BLaER1 treated with 17β-estradiol and CSF1 and Interleukin-3, amounts not matched to agents 10 nM and 100 nM (cell line): ENCODE measurements around the gene ERC2.

Source experiments
- H3K27ac ChIP-seq, 11 experiments: shearing (Covaris generic); formaldehyde crosslinking; 2 replicates each; pipeline ENCODE4 v1.8.1; 2022
- H3K27me3 ChIP-seq, 11 experiments: shearing (Covaris generic); formaldehyde crosslinking; 2 replicates each; pipeline ENCODE4 v1.8.1; 2022
- H3K36me3 ChIP-seq, 11 experiments: shearing (Covaris generic); formaldehyde crosslinking; 2 replicates each; pipeline ENCODE4 v1.8.1; 2022
- H3K4me1 ChIP-seq, 10 experiments: shearing (Covaris generic); formaldehyde crosslinking; 2 replicates each; pipeline ENCODE4 v1.8.1; 2022
- H3K4me2 ChIP-seq, 11 experiments: shearing (Covaris generic); formaldehyde crosslinking; 2 replicates each; pipeline ENCODE4 v1.8.1; 2022
- H3K4me3 ChIP-seq, 10 experiments: shearing (Covaris generic); formaldehyde crosslinking; 2 replicates each; pipeline ENCODE4 v1.8.1; 2022
- H3K9ac ChIP-seq, 11 experiments: shearing (Covaris generic); formaldehyde crosslinking; 2 replicates each; pipeline ENCODE4 v1.8.1; 2022
- H3K9me3 ChIP-seq, 11 experiments: shearing (Covaris generic); formaldehyde crosslinking; replicated peaks in 1 of 11; 2 replicates each; pipeline ENCODE4 v1.8.1; 2022
- H4K20me1 ChIP-seq, 11 experiments: shearing (Covaris generic); formaldehyde crosslinking; 2 replicates each; pipeline ENCODE4 v1.8.1; 2022
- Cebpa-rat ChIP-seq, 11 experiments: shearing (Covaris generic); IDR thresholded peaks; 2 replicates each; pipeline ENCODE4 v1.8.1; 2022

The ERC2 gene

GRCh38 chr3:55620351-55621025, 847.8 kb downstream of the ERC2 start:
- Histone ChIP-seq H3K4me2 (peak overlapping the region in 4 of 11 experiments; percentile 16 to 57 (median 37); a peak in 7 of 22 replicates), H3K9me3 (no peaks in the 10 kb centered on the region), H3K36me3 (no peaks in the 10 kb centered on the region), H3K4me1 (peaks cover 0 to 58% (median 8%) of the 10 kb centered on the region in 10 experiments; a peak in 10 of 20 replicates), H3K27ac (peak overlapping the region in 2 of 11 experiments; percentile 26 to 29; a peak in 2 of 22 replicates), H3K27me3 (no peaks in the 10 kb centered on the region), H3K4me3 (no peak overlapping the region), H3K9ac (no peak overlapping the region), H4K20me1 (no peaks in the 10 kb centered on the region)
- TF ChIP-seq Cebpa-rat (IDR thresholded peaks at IDR 0.05): no peak

- Histone ChIP-seq H3K9ac (no peak overlapping the region), H3K27ac (no peak overlapping the region), H3K4me3 (no peak overlapping the region), H4K20me1 (no peaks in the 10 kb centered on the region), H3K4me2 (no peak overlapping the region), H3K27me3 (no peaks in the 10 kb centered on the region), H3K36me3 (no peaks in the 10 kb centered on the region), H3K9me3 (no peaks in the 10 kb centered on the region), H3K4me1 (peaks cover 0 to 50% (median 1%) of the 10 kb centered on the region in 10 experiments; a peak in 9 of 20 replicates)
- no peak for TF ChIP-seq Cebpa-rat (IDR thresholded peaks at IDR 0.05)
Measured at GRCh38 chr3:55619046-55619808, 849.0 kb downstream of the ERC2 start.

GRCh38 chr3:55617385-55617784, 850.9 kb downstream of the ERC2 start:
- Histone ChIP-seq H3K36me3 (no peaks in the 10 kb centered on the region), H3K27me3 (no peaks in the 10 kb centered on the region), H3K4me1 (peaks cover 0 to 39% (median 0%) of the 10 kb centered on the region in 10 experiments; a peak in 6 of 20 replicates), H4K20me1 (no peaks in the 10 kb centered on the region), H3K4me3 (no peak overlapping the region), H3K27ac (no peak overlapping the region), H3K9ac (no peak overlapping the region), H3K9me3 (no peaks in the 10 kb centered on the region), H3K4me2 (no peak overlapping the region)
- no peak for TF ChIP-seq Cebpa-rat (IDR thresholded peaks at IDR 0.05)

GRCh38 chr3:55616803-55617202, 851.5 kb downstream of the ERC2 start:
- peaks cover 0 to 39% (median 0%) of the 10 kb centered on the region in 10 experiments; a peak in 6 of 20 replicates for H3K4me1 ChIP-seq
- H3K36me3 ChIP-seq: no peaks in the 10 kb centered on the region
- no peak for TF ChIP-seq Cebpa-rat (IDR thresholded peaks at IDR 0.05)
- no peak overlapping the region for H3K9ac ChIP-seq
- H3K9me3 ChIP-seq: no peaks in the 10 kb centered on the region
- no peak overlapping the region; a peak in 1 of 22 replicates for H3K27ac ChIP-seq
- no peaks in the 10 kb centered on the region for H3K27me3 ChIP-seq
- no peaks in the 10 kb centered on the region for H4K20me1 ChIP-seq
- H3K4me3 ChIP-seq: no peak overlapping the region
- peak overlapping the region in 3 of 11 experiments; percentile 4 to 45 (median 10); a peak in 1 of 22 replicates for H3K4me2 ChIP-seq

- no peak overlapping the region for H3K4me3 ChIP-seq
- H3K36me3 ChIP-seq: no peaks in the 10 kb centered on the region
- peaks cover 0 to 34% (median 0%) of the 10 kb centered on the region in 10 experiments; a peak in 6 of 20 replicates for H3K4me1 ChIP-seq
- H4K20me1 ChIP-seq: no peaks in the 10 kb centered on the region
- no peak overlapping the region for H3K9ac ChIP-seq
- peak overlapping the region in 1 of 11 experiments; percentile 26; a peak in 1 of 22 replicates for H3K27ac ChIP-seq
- no peaks in the 10 kb centered on the region for H3K27me3 ChIP-seq
- H3K4me2 ChIP-seq: peak overlapping the region in 5 of 11 experiments; percentile 15 to 54 (median 36); a peak in 8 of 22 replicates
- no peaks in the 10 kb centered on the region for H3K9me3 ChIP-seq
- no peak for TF ChIP-seq Cebpa-rat (IDR thresholded peaks at IDR 0.05)
Measured at GRCh38 chr3:55615694-55616295, 852.5 kb downstream of the ERC2 start.

- Histone ChIP-seq H3K9me3 (no peaks in the 10 kb centered on the region), H3K27me3 (no peaks in the 10 kb centered on the region), H3K4me3 (no peak overlapping the region), H3K36me3 (no peaks in the 10 kb centered on the region), H3K27ac (peak overlapping the region in 1 of 11 experiments; percentile 21; a peak in 1 of 22 replicates), H3K4me2 (peak overlapping the region in 3 of 11 experiments; percentile 36 to 54 (median 45); a peak in 5 of 22 replicates), H3K9ac (no peak overlapping the region), H4K20me1 (no peaks in the 10 kb centered on the region), H3K4me1 (peaks cover 0 to 27% (median 0%) of the 10 kb centered on the region in 10 experiments; a peak in 6 of 20 replicates)
- no peak for TF ChIP-seq Cebpa-rat (IDR thresholded peaks at IDR 0.05)
Measured at GRCh38 chr3:55615039-55615693, 853.1 kb downstream of the ERC2 start.

- no peak overlapping the region for H3K9ac ChIP-seq
- no peak overlapping the region for H3K27ac ChIP-seq
- no peaks in the 10 kb centered on the region for H3K36me3 ChIP-seq
- H3K4me1 ChIP-seq: peaks cover 0 to 14% (median 0%) of the 10 kb centered on the region in 10 experiments; a peak in 6 of 20 replicates
- no peak overlapping the region for H3K4me2 ChIP-seq
- TF ChIP-seq Cebpa-rat (IDR thresholded peaks at IDR 0.05): no peak
- H4K20me1 ChIP-seq: no peaks in the 10 kb centered on the region
- no peaks in the 10 kb centered on the region for H3K27me3 ChIP-seq
- no peak overlapping the region for H3K4me3 ChIP-seq
- peaks cover 0 to 8% (median 0%) of the 10 kb centered on the region in 11 experiments; a peak in 3 of 22 replicates for H3K9me3 ChIP-seq
Measured at GRCh38 chr3:55611121-55611520, 857.1 kb downstream of the ERC2 start.

GRCh38 chr3:55609230-55609827, 858.9 kb downstream of the ERC2 start:
- H3K9me3 ChIP-seq: peaks cover 0 to 8% (median 0%) of the 10 kb centered on the region in 11 experiments; a peak in 3 of 22 replicates
- H3K36me3 ChIP-seq: no peaks in the 10 kb centered on the region
- no peak overlapping the region for H3K4me3 ChIP-seq
- H3K9ac ChIP-seq: no peak overlapping the region
- no peak for TF ChIP-seq Cebpa-rat (IDR thresholded peaks at IDR 0.05)
- peaks cover 0 to 3% (median 0%) of the 10 kb centered on the region in 10 experiments; a peak in 1 of 20 replicates for H3K4me1 ChIP-seq
- no peak overlapping the region for H3K27ac ChIP-seq
- no peaks in the 10 kb centered on the region for H4K20me1 ChIP-seq
- no peaks in the 10 kb centered on the region for H3K27me3 ChIP-seq
- H3K4me2 ChIP-seq: no peak overlapping the region
